ENCODE data around the gene CPVL. TPM values are rescaled to one million over a fixed set of nuclear protein-coding genes. Genes with fewer than 3 reads are reported as not detected.

Gene CPVL
- total RNA-seq, 1 experiment from 2014 or later = 62.7 TPM

DNA sequence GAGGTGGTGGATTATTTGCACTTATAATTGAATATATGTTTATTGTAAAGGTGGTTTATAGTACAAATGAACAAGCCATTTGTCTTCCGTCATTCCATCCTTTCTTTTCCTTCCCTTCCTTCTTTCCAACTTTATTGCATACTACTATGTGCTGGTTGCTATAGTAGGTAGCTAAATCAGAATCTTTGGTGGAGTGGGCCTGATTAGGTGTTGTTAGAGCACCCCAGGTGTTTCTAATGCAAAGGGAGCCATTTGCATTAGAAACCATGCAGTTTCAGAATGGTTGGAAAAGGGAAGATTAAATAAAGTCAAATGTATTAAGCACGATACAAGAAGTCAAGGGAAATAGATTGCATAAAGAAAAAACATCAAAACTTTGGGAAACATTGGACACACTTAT, 99.4 kb downstream of the CPVL start:
- TF ChIP-seq, protein P1, sequence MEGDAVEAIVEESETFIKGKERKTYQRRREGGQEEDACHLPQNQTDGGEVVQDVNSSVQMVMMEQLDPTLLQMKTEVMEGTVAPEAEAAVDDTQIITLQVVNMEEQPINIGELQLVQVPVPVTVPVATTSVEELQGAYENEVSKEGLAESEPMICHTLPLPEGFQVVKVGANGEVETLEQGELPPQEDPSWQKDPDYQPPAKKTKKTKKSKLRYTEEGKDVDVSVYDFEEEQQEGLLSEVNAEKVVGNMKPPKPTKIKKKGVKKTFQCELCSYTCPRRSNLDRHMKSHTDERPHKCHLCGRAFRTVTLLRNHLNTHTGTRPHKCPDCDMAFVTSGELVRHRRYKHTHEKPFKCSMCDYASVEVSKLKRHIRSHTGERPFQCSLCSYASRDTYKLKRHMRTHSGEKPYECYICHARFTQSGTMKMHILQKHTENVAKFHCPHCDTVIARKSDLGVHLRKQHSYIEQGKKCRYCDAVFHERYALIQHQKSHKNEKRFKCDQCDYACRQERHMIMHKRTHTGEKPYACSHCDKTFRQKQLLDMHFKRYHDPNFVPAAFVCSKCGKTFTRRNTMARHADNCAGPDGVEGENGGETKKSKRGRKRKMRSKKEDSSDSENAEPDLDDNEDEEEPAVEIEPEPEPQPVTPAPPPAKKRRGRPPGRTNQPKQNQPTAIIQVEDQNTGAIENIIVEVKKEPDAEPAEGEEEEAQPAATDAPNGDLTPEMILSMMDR (IDR thresholded peaks at IDR 0.05; ENCODE audit: unreplicated experiment) = no peak
- Mint-ChIP-seq H3K27ac (ENCODE audit: unreplicated experiment) (no peak overlapping the region), H3K27me3 (ENCODE audit: unreplicated experiment) (no peaks in the 10 kb centered on the region), H3K9me3 (ENCODE audit: low read depth, unreplicated experiment) (peaks cover 3% of the 10 kb centered on the region), H3K4me1 (ENCODE audit: low read depth, unreplicated experiment) (no peaks in the 10 kb centered on the region), H3K4me3 (ENCODE audit: low read depth, unreplicated experiment) (no peak overlapping the region), H3K36me3 (ENCODE audit: insufficient read depth, unreplicated experiment) (no peaks in the 10 kb centered on the region)
- CTCF ChIA-PET = no interaction called here
- intact Hi-C loops (cut with micrococcal nuclease; ENCODE audit: unreplicated experiment) = no loop called here
- no TSS peak for BruUV-seq (replicated peaks)
- DNase-seq = no peak

DNA sequence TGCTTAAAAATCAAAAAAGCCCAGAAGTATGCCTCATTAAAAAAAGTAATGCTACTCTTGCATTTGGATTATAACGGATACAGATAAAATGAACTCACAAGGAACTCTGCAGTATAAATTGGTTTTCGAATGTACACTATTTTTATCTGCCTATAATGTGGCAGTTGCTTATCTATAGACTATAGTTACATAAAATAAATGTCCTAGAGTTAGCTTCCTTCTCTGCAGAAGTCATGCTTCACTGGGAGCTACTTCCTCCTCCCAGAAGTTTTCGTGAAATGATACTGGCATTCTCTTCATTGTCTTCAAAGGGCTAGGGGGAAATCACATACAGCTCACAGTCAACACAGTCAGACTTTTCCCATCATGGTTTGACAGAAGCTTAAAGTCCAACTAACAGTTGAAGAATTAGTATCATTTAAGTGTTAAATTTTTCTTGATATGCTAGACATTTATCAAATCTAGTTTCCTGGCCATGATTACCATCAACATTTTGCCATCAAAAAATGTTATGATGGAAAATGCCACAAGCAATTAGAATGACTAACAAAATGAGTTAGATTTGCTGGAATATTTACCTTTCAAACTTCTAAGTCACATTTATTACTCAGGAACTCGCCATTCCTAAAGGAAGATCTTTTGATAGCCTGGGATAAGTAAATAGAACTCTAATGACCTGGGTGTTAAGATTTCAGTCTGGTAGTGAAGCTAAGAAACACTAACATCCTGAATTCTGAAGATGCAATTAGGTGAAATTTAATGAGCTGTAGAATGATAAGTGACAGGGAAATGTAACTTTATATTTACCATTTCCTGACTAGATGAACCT, 100.9 kb downstream of the CPVL start:
- no peaks in the 10 kb centered on the region for H3K4me1 Mint-ChIP-seq (ENCODE audit: low read depth, unreplicated experiment)

DNA sequence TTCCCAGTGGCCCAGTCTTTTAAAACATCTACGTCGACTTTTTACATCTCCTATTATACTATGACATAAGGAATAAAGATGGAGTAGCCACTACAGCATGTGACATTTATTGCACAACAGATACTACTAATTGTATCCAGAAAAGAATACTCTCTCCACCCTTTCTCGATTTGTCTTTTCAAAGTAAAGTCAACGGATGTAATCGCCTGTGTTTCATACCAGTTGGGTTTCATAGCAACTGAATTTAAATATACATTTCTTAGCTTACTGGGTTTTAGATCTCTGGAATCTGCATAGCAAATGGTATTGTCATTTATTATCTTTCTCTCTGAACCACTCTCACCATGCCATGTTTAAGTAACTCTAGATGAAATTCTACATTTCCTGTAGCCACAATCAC, 101.8 kb downstream of the CPVL start:
- no TSS peak for BruUV-seq (replicated peaks)
- TF ChIP-seq, protein P1 (IDR thresholded peaks at IDR 0.05; ENCODE audit: unreplicated experiment) = no peak
- peaks cover 3% of the 10 kb centered on the region for H3K9me3 Mint-ChIP-seq (ENCODE audit: low read depth, unreplicated experiment)
- no peaks in the 10 kb centered on the region for H3K27me3 Mint-ChIP-seq (ENCODE audit: unreplicated experiment)
- CTCF ChIA-PET = no interaction called here
- H3K27ac Mint-ChIP-seq (ENCODE audit: unreplicated experiment) = no peak overlapping the region
- intact Hi-C loops (cut with micrococcal nuclease; ENCODE audit: unreplicated experiment) = no loop called here
- no peaks in the 10 kb centered on the region for H3K36me3 Mint-ChIP-seq (ENCODE audit: insufficient read depth, unreplicated experiment)
- H3K4me1 Mint-ChIP-seq (ENCODE audit: low read depth, unreplicated experiment) = peaks cover 8% of the 10 kb centered on the region
- no peak overlapping the region for H3K4me3 Mint-ChIP-seq (ENCODE audit: low read depth, unreplicated experiment)
- DNase-seq = no peak

More for the DNA sequence above, 100.9 kb downstream of the CPVL start:
- intact Hi-C loops (cut with micrococcal nuclease; ENCODE audit: unreplicated experiment) = no loop called here
- CTCF ChIA-PET = interaction anchor here (0.7 kb wide), 4 partner anchors 12 to 1191 kb away, joined by 3 to 5 read pairs (median 3); no protein-coding TSS in a partner anchor
- TF ChIP-seq, protein P1 (IDR thresholded peaks at IDR 0.05; ENCODE audit: unreplicated experiment) = no peak
- no peak for DNase-seq
- H3K27me3 Mint-ChIP-seq (ENCODE audit: unreplicated experiment) = no peaks in the 10 kb centered on the region
- peaks cover 3% of the 10 kb centered on the region for H3K9me3 Mint-ChIP-seq (ENCODE audit: low read depth, unreplicated experiment)
- no peaks in the 10 kb centered on the region for H3K36me3 Mint-ChIP-seq (ENCODE audit: insufficient read depth, unreplicated experiment)
- H3K27ac Mint-ChIP-seq (ENCODE audit: unreplicated experiment) = no peak overlapping the region
- no TSS peak for BruUV-seq (replicated peaks)
- no peak overlapping the region for H3K4me3 Mint-ChIP-seq (ENCODE audit: low read depth, unreplicated experiment)

DNA sequence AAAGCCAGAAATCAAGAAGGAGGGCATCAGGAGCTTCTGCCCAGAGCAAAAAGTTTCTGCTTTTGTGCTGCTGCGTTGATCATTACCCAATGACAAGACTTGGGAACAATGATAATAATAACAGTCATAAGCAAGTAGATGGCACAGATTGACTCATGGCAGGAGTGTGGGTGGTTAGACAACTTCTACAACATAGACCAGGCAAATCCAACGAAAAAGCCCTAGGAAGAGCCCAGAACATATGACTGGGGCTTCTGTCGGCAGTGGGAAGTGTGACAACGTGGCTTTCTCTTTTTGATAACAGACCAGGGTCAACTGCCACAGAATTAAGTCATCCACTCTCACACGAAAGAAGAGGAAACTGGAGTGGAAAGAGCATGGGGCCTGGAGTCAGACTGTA, 102.8 kb downstream of the CPVL start:
- intact Hi-C loops (cut with micrococcal nuclease; ENCODE audit: unreplicated experiment) = no loop called here
- TF ChIP-seq, protein P1 (IDR thresholded peaks at IDR 0.05; ENCODE audit: unreplicated experiment) = no peak
- H3K27ac Mint-ChIP-seq (ENCODE audit: unreplicated experiment) = no peak overlapping the region
- H3K36me3 Mint-ChIP-seq (ENCODE audit: insufficient read depth, unreplicated experiment) = no peaks in the 10 kb centered on the region
- DNase-seq = no peak
- H3K4me1 Mint-ChIP-seq (ENCODE audit: low read depth, unreplicated experiment) = peaks cover 14% of the 10 kb centered on the region
- H3K9me3 Mint-ChIP-seq (ENCODE audit: low read depth, unreplicated experiment) = no peaks in the 10 kb centered on the region
- no peak overlapping the region for H3K4me3 Mint-ChIP-seq (ENCODE audit: low read depth, unreplicated experiment)
- CTCF ChIA-PET = no interaction called here
- BruUV-seq (replicated peaks) = no TSS peak
- H3K27me3 Mint-ChIP-seq (ENCODE audit: unreplicated experiment) = no peaks in the 10 kb centered on the region

All from Calu3 (cell line).